ENCODE measurements around the gene ZNF423.

DNA sequence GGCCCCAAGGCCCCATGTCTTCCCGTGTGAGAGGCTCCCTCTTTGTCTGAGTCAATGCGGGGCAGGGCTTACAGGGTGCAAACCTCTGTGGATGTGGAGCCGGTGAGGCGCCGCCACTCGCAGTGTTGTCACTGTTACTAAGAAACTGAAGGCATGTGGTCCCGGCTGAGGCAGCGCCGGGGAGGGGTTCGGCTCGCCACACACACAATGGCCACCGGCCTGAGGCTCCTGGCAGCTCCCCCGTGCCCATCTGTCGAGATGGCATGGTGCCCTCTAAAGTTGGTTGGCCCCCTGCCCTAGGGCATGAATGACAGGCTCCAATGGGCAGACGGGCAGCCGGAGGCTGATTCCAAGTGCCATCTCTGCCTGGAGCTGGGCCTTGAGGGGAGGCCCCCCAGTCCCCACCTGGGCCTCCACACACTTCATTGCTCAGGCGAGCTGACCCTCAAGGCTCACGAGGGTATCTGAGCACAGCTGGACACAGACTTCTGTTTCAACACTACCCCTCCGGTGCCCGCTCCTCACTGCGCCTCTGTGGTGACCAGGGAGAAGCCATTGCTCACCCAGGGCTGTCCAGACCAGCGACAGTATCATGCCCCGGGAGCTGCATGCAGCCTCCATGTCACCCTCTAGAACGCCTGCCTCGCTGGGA is 345.1 kb downstream of the ZNF423 start:
- TF ChIP-seq, protein P1, sequence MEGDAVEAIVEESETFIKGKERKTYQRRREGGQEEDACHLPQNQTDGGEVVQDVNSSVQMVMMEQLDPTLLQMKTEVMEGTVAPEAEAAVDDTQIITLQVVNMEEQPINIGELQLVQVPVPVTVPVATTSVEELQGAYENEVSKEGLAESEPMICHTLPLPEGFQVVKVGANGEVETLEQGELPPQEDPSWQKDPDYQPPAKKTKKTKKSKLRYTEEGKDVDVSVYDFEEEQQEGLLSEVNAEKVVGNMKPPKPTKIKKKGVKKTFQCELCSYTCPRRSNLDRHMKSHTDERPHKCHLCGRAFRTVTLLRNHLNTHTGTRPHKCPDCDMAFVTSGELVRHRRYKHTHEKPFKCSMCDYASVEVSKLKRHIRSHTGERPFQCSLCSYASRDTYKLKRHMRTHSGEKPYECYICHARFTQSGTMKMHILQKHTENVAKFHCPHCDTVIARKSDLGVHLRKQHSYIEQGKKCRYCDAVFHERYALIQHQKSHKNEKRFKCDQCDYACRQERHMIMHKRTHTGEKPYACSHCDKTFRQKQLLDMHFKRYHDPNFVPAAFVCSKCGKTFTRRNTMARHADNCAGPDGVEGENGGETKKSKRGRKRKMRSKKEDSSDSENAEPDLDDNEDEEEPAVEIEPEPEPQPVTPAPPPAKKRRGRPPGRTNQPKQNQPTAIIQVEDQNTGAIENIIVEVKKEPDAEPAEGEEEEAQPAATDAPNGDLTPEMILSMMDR (conservative IDR thresholded peaks at IDR 0.05; ENCODE audit: low read depth, low read length) = no peak
- no peak for TF ChIP-seq EZH2 (IDR thresholded peaks at IDR 0.05; ENCODE audit: borderline replicate concordance, low read depth, low read length, poor library complexity, severe bottlenecking)
